Measurements from ENCODE around the gene CDADC1. TPM values are rescaled to one million over a fixed set of nuclear protein-coding genes. Genes with fewer than 3 reads are reported as not detected.
A peak's percentile ranks its signal among the peaks of the same experiment; 100 is the strongest.
"Not testable (repeated sequence)": the region's sequence is repeated elsewhere in the genome, so short reads cannot be mapped to it uniquely, and the experiment has no call there.

Gene CDADC1
- total RNA-seq, 2 donors from 2014 or later = 6.5 to 7.1 TPM

DNA sequence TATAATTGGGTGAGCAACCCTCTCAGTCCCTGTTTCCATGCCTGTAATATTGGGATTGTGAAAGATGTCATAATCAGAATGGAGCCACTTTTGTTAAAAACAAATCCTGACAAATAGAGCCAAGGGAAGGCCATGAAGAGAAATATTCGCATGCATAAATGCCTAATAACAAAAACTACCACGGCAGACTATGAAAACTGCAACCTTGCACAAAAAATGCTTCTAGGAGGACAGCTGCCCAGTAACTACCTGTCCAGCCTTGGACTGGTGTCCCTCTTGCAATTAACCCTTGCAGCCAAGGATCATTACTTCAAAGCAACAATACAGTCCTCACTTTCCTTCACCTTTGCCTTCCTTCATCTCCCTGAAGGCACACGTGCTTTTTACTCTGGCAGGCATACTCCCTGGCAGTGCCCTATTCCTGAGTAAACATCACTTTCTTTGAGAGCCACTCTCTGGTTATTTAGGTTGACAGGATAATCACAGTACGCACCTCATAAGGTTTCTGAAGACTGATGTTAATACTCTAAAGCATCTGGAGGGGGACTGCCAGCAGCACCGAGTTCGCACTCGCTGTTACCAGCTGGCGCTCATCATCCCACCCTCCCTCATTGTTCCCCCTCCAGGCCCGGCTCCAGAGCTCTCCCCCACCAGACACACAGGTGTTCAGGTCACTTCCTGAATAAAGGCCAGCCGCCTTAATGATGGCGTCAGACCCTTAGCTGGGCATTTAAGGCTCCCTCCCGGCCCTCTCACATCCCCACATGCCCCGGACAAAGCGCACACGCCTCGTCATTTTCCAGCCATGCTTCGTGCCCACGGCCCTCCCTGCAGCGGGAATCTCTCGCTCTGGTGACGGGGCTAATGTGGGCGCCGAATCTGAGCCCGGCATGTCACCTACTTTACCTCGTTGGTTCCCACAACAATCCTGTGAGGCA is 57.3 kb downstream of the CDADC1 start:
- DNase-seq (no peak), ATAC-seq (no peak)
- intact Hi-C loops (cut with DNase I, micrococcal nuclease) = loop anchor here (5.0 to 10.0 kb wide), 2 partner anchors 300 to 302 kb away; no protein-coding TSS in a partner anchor

- ATAC-seq (no peak), DNase-seq (no peak)
- intact Hi-C loops (cut with DNase I, micrococcal nuclease) = loop anchor here in 1 of 2 donors (10.0 kb wide), 1 partner anchor 299 kb away; no protein-coding TSS in a partner anchor
Measured at GRCh38 chr13:49305792-49306425, 58.2 kb downstream of the CDADC1 start.

- ATAC-seq (no peak), DNase-seq (peak in 1 of 2 donors; percentile 36)
- intact Hi-C loops (cut with DNase I, micrococcal nuclease) = loop anchor here in 1 of 2 donors (10.0 kb wide), 1 partner anchor 297 kb away; no protein-coding TSS in a partner anchor
Measured at GRCh38 chr13:49307365-49307764, 59.6 kb downstream of the CDADC1 start.

DNA sequence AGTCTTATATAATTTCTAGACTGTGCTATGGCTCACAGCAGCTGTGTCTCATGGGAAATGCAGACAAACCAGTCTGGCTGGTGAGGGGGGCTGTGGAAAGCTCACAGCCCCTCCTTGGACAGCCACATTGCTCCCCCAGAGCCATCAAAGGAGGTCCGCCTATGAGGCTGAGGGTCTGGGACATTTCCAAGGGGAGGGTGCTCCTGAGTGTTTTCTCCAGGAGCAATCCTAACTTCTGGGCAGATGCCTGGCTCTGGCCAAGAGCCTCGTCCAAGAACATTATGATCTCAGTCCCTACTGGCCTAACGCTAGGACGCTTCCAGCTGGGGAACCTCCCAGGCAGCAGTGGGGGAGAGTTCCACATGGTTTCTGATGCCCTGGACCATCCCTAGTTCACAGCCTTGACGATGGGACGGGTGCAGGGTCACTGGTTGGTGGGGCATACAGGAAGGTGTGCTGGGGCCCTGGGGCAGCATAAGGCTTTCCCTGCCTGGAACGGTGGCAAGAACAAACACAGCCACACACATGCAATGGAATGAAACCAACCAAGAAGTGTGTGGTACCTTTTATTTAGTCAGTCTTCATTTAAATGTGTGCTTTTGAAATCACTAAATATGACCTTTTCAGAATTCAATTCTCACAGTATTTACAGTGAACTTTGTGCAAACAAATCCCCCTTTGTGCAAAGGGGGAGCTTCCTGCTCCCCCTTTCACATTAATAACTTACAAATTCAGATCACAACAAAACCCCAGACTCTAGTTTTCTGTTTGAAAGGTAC is 60.6 kb downstream of the CDADC1 start:
- intact Hi-C loops (cut with DNase I, micrococcal nuclease) = loop anchor here in 1 of 2 donors (10.0 kb wide), 1 partner anchor 297 kb away; no protein-coding TSS in a partner anchor
- ATAC-seq (peak; percentile 34), DNase-seq (peak; percentile 46 to 83)

DNA sequence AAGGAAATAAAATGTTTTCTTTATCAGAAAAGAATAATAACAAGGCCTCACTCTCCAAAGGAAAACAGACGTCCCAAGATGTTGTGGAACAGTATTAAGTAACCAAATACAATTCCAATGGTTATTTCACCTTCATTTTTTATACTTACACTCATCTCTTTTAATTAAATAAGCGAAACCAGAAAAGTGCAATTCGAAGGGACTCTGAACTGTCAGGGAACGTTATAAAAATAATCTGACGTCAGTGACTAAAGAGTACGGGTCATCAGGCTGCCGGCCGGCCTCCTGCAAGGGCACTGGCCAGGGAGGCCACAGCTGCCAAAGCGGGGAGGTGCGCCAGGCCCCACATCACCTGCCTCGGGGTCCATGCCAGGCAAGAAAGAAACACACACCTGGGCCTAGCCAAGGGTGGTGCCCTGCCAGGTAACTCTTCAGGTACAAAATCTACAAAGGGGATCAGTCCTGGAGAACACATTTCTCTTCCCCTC is 61.2 kb downstream of the CDADC1 start:
- DNase-seq (no peak), ATAC-seq (no peak)
- intact Hi-C loops (cut with DNase I, micrococcal nuclease) = loop anchor here in 1 of 2 donors (10.0 kb wide), 1 partner anchor 296 kb away; no protein-coding TSS in a partner anchor

- ATAC-seq (no peak), DNase-seq (no peak)
- intact Hi-C loops (cut with DNase I, micrococcal nuclease) = no loop called here
Measured at GRCh38 chr13:49310251-49310650, 62.5 kb downstream of the CDADC1 start.

GRCh38 chr13:49311816-49312215 is 64.1 kb downstream of the CDADC1 start:
- intact Hi-C loops (cut with DNase I, micrococcal nuclease) = no loop called here
- no peak for ATAC-seq
- no peak for DNase-seq

DNA sequence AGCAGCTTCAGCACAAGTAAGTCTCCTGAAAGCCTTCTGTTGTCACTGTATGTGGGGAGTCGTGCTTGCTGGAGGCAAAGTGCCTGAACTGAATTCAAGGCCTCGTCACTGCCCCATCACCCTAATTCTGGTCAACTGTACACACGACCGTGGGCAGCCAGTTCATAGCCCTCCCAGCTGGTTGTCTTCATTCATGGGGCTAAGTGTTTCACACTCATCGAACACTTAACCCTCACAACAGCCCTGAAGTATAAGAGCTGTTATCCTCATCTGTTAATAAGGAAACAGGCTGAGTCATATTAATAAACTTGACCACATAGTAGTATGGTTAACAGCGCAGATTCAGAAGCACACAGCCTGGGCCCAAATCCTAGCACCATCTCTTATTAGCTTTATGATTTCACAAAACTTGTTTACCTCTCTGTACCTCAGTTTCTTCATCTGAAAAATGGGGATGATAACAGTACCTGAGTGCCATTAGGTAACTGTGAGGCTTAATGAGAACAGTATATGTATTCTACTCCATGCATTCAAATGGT is 66.7 kb downstream of the CDADC1 start:
- ATAC-seq (no peak), DNase-seq (no peak)
- intact Hi-C loops (cut with DNase I, micrococcal nuclease) = no loop called here

GRCh38 chr13:49315036-49315565 is 67.4 kb downstream of the CDADC1 start:
- ATAC-seq = no peak

DNA sequence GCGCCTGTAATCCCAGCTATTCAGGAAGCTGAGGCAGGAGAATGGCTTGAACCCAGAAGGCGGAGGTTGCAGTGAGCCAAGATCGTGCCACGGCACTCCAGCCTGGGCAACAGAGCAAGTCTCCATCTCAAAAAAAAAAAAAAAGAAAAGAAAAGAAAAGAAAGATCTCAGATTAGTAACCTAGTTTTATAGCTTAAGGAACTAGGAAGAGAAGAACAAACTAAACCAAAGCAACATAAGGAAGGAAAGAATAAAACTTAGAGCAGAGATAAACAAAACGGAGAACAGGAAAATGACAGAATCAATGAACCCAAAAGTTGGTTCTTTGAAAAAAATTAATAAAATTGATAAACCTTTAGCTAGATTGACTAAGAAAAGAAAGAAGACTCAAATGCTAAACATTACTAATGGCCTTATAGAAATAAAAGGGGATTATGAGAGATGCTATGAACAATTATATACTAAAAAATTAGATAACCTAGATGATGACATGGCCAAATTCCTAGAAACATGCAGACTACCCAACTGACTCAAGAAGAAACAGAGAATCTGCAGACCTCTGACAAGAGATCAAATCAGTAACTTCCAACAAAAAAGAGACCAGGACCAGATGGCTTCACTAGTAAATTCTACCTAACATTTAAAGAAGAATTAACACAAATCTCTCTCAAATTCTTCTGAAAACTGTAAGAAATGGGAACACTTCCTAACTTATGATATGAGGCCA is 68.2 kb downstream of the CDADC1 start:
- intact Hi-C loops (cut with DNase I, micrococcal nuclease) = no loop called here
- ATAC-seq = no peak
- DNase-seq = no peak

More at GRCh38 chr13:49315036-49315565, 67.4 kb downstream of the CDADC1 start:
- DNase-seq = no peak
- intact Hi-C loops (cut with DNase I, micrococcal nuclease) = no loop called here

- DNase-seq (no peak), ATAC-seq (no peak)
- intact Hi-C loops (cut with DNase I, micrococcal nuclease) = no loop called here
Measured at GRCh38 chr13:49319551-49319950, 71.8 kb downstream of the CDADC1 start.

DNA sequence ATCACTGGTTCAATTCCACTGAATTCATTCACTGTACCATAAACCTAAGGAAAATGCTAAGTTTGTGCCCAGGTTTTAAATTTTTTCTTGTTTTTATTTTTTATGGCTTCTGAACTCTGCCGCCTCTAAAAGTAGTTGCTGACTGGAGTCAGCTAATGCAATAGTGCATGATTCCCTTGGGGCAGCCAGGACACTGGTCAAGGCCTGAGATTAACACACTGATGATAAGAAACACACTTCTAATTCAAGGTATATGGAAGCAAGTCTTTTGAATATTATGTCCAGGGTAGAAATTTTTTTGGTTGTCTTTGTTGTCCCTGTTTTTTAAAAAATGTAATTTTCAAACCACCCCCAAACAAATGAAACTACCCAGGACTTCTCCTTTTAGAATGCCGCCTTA is 72.2 kb downstream of the CDADC1 start:
- intact Hi-C loops (cut with DNase I, micrococcal nuclease) = no loop called here
- DNase-seq = no peak
- ATAC-seq = no peak

DNA sequence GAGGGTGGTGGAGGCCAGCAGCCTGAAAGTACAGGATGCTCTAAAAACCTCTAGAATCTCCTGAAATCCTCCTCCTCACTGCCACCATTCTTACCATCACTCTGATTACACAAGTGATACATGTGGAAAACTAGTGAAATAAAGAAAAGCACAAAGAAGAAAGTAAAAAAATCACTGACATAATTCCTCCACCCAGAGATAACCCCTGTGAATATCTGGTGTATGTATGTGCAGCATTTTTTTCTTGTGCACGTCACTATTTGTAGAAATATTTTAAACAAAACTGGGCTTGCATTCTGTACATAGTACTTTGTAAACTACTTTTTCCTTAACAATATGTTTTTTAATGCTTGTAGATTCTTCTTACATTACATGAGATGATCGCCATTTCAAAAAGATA is 73.2 kb downstream of the CDADC1 start:
- intact Hi-C loops (cut with DNase I, micrococcal nuclease) = no loop called here
- no peak for DNase-seq

GRCh38 chr13:49322702-49323101 is 75.0 kb downstream of the CDADC1 start:
- intact Hi-C loops (cut with DNase I, micrococcal nuclease) = no loop called here
- no peak for DNase-seq

More for the DNA sequence above, 73.2 kb downstream of the CDADC1 start:
- ATAC-seq = no peak

DNA sequence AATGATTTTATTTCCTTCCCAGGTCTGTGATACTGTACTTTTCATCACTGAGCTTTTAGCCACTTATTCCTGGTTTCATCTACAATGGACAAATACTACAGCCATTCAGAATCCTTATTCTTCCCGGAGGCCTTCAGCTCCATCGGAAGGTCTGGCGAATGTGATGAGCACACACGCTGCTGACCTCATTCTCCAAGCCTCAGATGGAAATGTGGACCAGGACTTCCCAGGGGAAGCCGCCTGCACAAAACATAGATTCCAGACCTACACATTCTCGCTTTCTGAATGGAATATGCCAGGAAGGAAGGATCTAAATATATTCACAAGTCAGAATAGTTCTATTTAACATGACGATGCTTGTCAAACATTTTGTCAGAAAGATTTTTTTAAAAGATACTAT is 75.6 kb downstream of the CDADC1 start:
- ATAC-seq (no peak), DNase-seq (no peak)
- intact Hi-C loops (cut with DNase I, micrococcal nuclease) = no loop called here

More at GRCh38 chr13:49322702-49323101, 75.0 kb downstream of the CDADC1 start:
- ATAC-seq = no peak

DNA sequence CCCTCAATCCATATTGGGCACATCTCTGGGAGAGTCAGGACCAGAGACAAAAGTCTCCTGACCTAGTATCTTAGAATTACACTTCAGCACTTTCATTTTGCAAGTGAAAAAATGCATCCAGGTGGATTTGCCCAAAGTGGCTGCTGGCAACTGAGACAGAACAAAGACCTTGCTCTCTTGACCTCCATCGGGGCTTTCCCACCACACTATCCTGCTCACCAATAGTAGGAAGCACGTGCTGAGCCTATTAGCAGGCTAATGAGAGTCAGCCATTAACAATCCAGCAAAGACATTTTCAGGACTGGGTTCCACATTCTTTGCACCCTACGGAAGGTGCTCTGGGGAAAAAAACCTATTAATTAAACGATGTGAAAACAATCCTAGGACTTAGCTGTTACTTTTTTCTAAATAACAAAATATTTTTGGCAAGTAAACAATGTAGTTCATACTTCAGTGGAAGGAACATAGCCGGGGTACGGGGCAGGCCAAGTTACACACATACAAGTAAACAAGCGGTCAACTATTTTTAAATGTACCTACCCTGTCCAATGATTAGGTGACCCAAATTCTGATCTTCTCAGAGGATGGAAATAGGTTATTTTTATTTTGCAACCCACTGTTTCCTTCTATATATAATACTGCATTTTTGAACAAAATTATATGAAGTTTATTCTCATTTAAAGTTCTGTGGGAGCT is 78.6 kb downstream of the CDADC1 start:
- intact Hi-C loops (cut with DNase I, micrococcal nuclease) = no loop called here
- DNase-seq (no peak), ATAC-seq (no peak)

DNA sequence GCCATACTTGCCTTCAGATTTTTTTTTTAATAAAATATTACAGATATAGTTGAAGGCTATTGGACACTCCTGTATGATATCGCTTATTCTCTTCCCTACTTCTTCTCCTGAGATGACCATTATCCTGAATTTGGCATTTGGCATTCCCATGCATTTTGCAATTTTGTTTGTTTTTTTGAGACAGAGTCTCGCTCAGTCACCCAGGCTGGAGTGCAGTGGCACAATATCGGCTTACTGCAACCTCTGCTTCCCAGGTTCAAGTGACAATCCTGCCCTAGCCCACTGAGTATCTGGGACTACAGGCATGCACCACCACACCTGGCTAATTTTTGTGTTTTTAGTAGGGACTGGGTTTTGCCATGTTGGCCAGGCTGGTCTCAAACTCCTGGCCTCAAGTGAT is 79.4 kb downstream of the CDADC1 start:
- intact Hi-C loops (cut with DNase I, micrococcal nuclease); ATAC-seq; DNase-seq: not testable (repeated sequence)
